Esophagus muscularis mucosa (tissue), 4 donors: Measurements from ENCODE around the gene G0S2. TPM values are rescaled to one million over a fixed set of nuclear protein-coding genes. Genes with fewer than 3 reads are reported as not detected.

Experiments used
- DNase-seq: peaks from one replicate; pipeline ENCODE4 v3.0.0-alpha.2; 2017; ENCODE audit errors: extremely low spot score
- H3K27ac ChIP-seq, 4 donors: fragments of 200-600 bp; sonication (generic); replicated peaks in 1 of 4; 1 replicate in 3 of 4; 2 replicates in 1 of 4; pipeline ENCODE4 v1.5.1; 2016 to 2019; ENCODE audit warnings: mild to moderate bottlenecking in 1 of 4
- H3K27me3 ChIP-seq, 4 donors: fragments of 200-600 bp; sonication (generic); one replicate each; pipeline versions ENCODE4 v1.5.1 to v1.6.0; 2016 to 2019
- H3K36me3 ChIP-seq, 4 donors: fragments of 200-600 bp; sonication (generic); one replicate each; pipeline ENCODE4 v1.5.1; 2016 to 2019
- H3K4me1 ChIP-seq, 4 donors: fragments of 200-600 bp; sonication (generic); one replicate each; pipeline ENCODE4 v1.5.1; 2016 to 2019
- H3K4me3 ChIP-seq, 4 donors: fragments of 200-600 bp; sonication (generic); 1 replicate in 2 of 4; 2 replicates in 2 of 4; pipeline ENCODE4 v1.5.1; 2016 to 2019; ENCODE audit warnings: mild to moderate bottlenecking in 4 of 4, moderate library complexity in 1 of 4
- H3K9me3 ChIP-seq, 4 donors: fragments of 200-600 bp; sonication (generic); 1 replicate in 3 of 4; 2 replicates in 1 of 4; pipeline ENCODE4 v1.5.1; 2016 to 2019
- EP300 ChIP-seq: sonication (generic); formaldehyde crosslinking; IDR thresholded peaks from one replicate; pipeline ENCODE4 v1.6.1; 2017; ENCODE audit warnings: antibody characterized with exemption
- POLR2A ChIP-seq: fragments of 450-650 bp; IDR thresholded peaks from one replicate; pipeline ENCODE4 v1.6.1; 2017; ENCODE audit warnings: antibody characterized with exemption, moderate library complexity, mild to moderate bottlenecking, low read depth
- POLR2AphosphoS5 ChIP-seq, 2 donors: sonication (generic); formaldehyde crosslinking; IDR thresholded peaks; one replicate each; pipeline ENCODE4 v1.6.1; 2017; ENCODE audit warnings: antibody characterized with exemption in 2 of 2
- WGBS: methylation state at CpG from one replicate; pipeline ENCODE4 v1.1.5; 2018; 5-methylcytosine and 5-hydroxymethylcytosine counted together
- intact Hi-C: fragments of 100-400 bp; cut with DNase I; formaldehyde crosslinking; loops from one replicate; pipeline ENCODE4 v1.15.1; 2023
- total RNA-seq, 4 donors: library from RNA; depleted of rRNA; stranded (reverse); fragments of >200 nt; gene quantifications; one replicate each; pipeline versions ENCODE4 v1.1.0 to v1.2.1, GENCODE V29; 2016
- TF ChIP-seq, protein P1 (sequence below), 3 experiments: fragments of 200-600 bp in 2 of 3; fragments of 450-650 bp in 1 of 3; sonication (generic) in 2 of 3; IDR thresholded peaks; one replicate each; pipeline ENCODE4 v1.5.1; 2017 to 2019; ENCODE audit warnings: antibody characterized with exemption in 3 of 3, mild to moderate bottlenecking in 2 of 3, moderate library complexity in 1 of 3

G0S2 gene
- total RNA-seq, 4 donors from 2014 or later = 4.9 to 28.5 (median 17.4) TPM

DNA sequence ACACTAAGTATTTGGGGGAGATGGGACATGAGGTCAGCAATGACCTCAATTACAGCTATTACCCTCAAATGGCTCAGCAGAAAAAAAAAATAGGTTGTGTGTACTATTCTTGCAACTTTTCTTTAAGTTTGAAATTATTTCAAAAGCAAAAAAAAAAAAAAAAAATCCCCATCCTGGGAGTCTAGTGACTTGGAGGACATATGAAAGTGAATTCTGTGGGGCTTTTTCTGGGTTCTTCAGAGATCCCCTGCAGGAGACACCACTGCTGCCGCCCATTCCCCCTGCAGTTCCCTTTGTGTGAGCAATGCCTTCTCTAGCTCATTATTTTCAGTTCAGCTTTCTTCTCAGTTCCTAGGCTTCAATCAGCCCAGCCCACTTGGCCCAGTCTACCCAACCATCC is 46.1 kb downstream of the G0S2 start:
- Histone ChIP-seq H3K36me3 (no peaks in the 10 kb centered on the region), H3K4me3 (no peak overlapping the region), H3K4me1 (peaks cover 0 to 7% (median 0%) of the 10 kb centered on the region in 4 donors), H3K27me3 (no peaks in the 10 kb centered on the region), H3K9me3 (no peaks in the 10 kb centered on the region), H3K27ac (no peak overlapping the region)
- intact Hi-C loops = no loop called here
- TF ChIP-seq POLR2A (no peak), POLR2AphosphoS5 (IDR thresholded peaks at IDR 0.05) (no peak), EP300 (no peak)
- TF ChIP-seq, protein P1, sequence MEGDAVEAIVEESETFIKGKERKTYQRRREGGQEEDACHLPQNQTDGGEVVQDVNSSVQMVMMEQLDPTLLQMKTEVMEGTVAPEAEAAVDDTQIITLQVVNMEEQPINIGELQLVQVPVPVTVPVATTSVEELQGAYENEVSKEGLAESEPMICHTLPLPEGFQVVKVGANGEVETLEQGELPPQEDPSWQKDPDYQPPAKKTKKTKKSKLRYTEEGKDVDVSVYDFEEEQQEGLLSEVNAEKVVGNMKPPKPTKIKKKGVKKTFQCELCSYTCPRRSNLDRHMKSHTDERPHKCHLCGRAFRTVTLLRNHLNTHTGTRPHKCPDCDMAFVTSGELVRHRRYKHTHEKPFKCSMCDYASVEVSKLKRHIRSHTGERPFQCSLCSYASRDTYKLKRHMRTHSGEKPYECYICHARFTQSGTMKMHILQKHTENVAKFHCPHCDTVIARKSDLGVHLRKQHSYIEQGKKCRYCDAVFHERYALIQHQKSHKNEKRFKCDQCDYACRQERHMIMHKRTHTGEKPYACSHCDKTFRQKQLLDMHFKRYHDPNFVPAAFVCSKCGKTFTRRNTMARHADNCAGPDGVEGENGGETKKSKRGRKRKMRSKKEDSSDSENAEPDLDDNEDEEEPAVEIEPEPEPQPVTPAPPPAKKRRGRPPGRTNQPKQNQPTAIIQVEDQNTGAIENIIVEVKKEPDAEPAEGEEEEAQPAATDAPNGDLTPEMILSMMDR (IDR thresholded peaks at IDR 0.05) = no peak
- DNase-seq = no peak
- WGBS = 88% methylated on average over 1 of the region's 1 CpG

DNA sequence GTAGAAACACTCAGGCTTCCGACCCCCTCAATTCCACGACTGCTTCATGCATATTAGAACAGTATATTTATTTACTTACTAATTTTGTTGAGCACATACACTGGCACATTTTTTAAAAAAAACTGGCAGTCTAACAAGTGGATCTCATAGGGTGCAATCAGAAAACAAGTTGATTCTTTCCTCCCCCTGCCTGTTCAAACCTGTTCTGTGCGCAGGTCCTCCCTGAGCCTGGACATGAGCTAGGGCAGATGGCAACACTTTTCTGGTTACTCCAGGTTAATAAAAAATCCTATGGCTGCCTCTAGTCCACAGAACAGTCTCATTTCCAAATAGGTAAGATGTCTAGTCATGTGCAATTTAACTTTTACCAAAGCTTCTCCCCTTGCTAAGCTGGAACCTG is 48.1 kb downstream of the G0S2 start:
- Histone ChIP-seq H3K9me3 (no peaks in the 10 kb centered on the region), H3K27me3 (no peaks in the 10 kb centered on the region), H3K4me1 (peaks cover 0 to 7% (median 0%) of the 10 kb centered on the region in 4 donors), H3K27ac (no peak overlapping the region), H3K4me3 (no peak overlapping the region), H3K36me3 (no peaks in the 10 kb centered on the region)
- no peak for TF ChIP-seq EP300
- TF ChIP-seq POLR2AphosphoS5 (IDR thresholded peaks at IDR 0.05) = no peak
- TF ChIP-seq, protein P1 (IDR thresholded peaks at IDR 0.05) = no peak
- no peak for TF ChIP-seq POLR2A
- DNase-seq = no peak
- intact Hi-C loops = no loop called here
- 98% methylated on average over 3 of the region's 3 CpGs for WGBS

DNA sequence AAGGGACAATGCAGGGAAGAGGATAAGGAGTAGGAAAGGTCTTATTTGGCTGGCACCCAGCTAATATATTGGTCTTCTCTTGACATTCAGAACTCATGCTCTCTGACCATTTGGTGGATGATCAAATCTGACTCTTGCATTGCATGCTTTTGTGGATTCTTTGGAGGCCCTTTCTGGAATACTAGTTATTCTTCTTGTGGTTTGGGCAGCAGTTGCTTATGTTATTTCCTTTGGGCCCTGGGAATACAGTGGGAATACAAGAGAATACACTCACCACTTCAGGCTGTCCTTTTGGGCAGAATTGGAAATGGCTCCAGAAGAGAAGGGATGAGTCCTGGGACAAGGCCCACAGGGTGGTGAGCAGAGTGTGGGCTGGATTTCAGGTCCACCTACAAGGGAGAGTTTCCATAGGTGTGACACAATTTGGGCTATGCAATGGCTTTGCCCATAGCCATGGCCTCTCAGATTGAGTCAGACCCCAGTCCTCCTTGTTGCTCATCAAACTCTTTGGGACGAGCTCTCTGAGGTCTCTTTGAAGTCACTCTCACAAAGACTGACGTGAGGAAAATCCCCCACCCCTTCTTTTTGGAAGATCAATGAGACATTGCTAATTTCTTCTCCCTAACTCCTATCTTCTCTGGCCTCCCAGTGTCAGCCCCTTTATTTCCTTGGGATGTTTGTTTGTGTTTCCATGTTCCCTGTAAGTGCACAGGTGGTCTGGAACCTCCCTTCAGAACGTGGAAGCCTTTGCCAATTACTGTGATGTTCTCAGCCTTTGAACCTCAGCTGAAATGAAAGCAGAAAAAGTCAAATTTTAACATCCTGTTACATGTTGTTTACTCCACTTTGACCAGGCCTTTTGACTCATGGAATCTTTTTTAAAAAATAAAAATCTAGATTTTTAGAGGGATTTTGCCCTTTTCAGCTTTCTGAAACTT is 48.8 kb downstream of the G0S2 start:
- H3K27me3 ChIP-seq = no peaks in the 10 kb centered on the region
- H3K36me3 ChIP-seq = no peaks in the 10 kb centered on the region
- no peak overlapping the region for H3K4me3 ChIP-seq
- DNase-seq = no peak
- intact Hi-C loops = no loop called here
- WGBS = 61% methylated on average over 3 of the region's 3 CpGs
- H3K4me1 ChIP-seq = peaks cover 0 to 13% (median 0%) of the 10 kb centered on the region in 4 donors
- H3K9me3 ChIP-seq = no peaks in the 10 kb centered on the region
- no peak overlapping the region for H3K27ac ChIP-seq
- TF ChIP-seq EP300 (no peak), POLR2A (no peak), POLR2AphosphoS5 (IDR thresholded peaks at IDR 0.05) (no peak)
- TF ChIP-seq, protein P1 (IDR thresholded peaks at IDR 0.05) = no peak

Other genes starting within 250 kb of the G0S2 start
- gene CAMK1G, start 91.7 kb upstream of the G0S2 start, total RNA-seq = under 1 TPM; 0.13 to 0.83 (median 0.26) TPM
- 1 to 10 TPM in 1 of 4 donors, under 1 TPM in 3; 0.17 to 1.0 (median 0.52) TPM for gene LAMB3, start 23.0 kb upstream of the G0S2 start, total RNA-seq
- 10 to 100 TPM in 1 of 4 donors, 1 to 10 TPM in 3; 5.0 to 17.2 (median 6.2) TPM for gene HSD11B1, start 29.4 kb downstream of the G0S2 start, total RNA-seq
- gene TRAF3IP3, start 80.6 kb downstream of the G0S2 start, total RNA-seq = 1 to 10 TPM; 1.0 to 4.3 (median 2.8) TPM
- gene C1orf74, start 109.1 kb downstream of the G0S2 start, total RNA-seq = 1 to 10 TPM in 2 of 4 donors, under 1 TPM in 2; 0.42 to 1.6 (median 0.86) TPM
- gene IRF6, start 130.7 kb downstream of the G0S2 start, total RNA-seq = 1 to 10 TPM in 1 of 4 donors, under 1 TPM in 3; 0.46 to 1.2 (median 0.75) TPM
- gene UTP25, start 152.6 kb downstream of the G0S2 start, total RNA-seq = 1 to 10 TPM; 3.7 to 8.0 (median 7.3) TPM